Stimulated activated CD4-positive, alpha-beta T cell treated with anti-CD3 and anti-CD28 coated beads, TNF-alpha, amount 100 ng/mL, for 1 hour (primary cell): Measurements from ENCODE around the gene PAPSS1.
"Not testable (repeated sequence)": the region's sequence is repeated elsewhere in the genome, so short reads cannot be mapped to it uniquely, and the experiment has no call there.

ENCODE experiments used
- DNase-seq, 3 donors: peaks; one replicate each; pipeline ENCODE4 v3.0.0-alpha.2; 2020; ENCODE audit warnings: low read depth in 3 of 3, low spot score in 1 of 3

The PAPSS1 gene

GRCh38 chr4:107689912-107690587 lies 30.0 kb downstream of the PAPSS1 start:
- DNase-seq, result no peak

- no peak for DNase-seq
Measured at GRCh38 chr4:107688421-107688820, 31.6 kb downstream of the PAPSS1 start.

DNA sequence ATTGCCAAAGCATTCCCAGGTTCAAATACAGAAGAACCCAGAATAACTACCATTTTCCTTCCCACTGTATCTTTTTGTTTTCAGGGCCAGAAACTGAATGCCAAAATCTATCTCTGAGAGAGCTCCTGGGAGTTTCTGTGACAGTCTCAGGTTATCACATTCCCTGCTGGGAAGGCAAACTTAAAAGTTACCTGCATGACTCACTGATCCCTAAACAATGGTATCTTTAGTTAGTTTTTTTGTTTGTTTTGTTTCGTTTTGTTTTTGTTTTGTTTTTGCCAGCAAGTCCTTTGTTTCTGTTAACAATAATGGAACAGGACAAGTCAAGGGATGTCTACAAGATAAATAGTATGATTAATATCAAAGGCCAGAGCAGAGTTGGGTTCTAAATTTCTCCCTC lies 34.3 kb downstream of the PAPSS1 start:
- DNase-seq, result no peak

DNA sequence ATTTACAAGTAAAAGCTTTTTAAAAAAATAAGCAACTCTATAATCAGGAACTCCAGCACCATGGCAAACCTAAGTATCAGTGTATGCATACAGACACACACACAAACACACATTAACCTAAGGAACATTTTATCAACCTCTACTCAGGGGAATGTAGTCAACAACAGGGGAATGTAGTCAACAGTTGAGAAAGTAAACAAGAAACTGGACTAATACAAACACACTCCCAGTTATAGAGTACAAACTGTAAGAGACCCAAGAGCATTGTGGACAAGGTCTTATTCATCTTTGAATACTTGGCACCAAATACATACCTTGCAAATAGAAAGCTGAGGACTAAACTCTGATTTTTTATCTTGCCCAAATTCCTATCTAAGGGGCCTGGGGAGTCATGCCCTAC lies 36.2 kb downstream of the PAPSS1 start:
- no peak for DNase-seq

DNA sequence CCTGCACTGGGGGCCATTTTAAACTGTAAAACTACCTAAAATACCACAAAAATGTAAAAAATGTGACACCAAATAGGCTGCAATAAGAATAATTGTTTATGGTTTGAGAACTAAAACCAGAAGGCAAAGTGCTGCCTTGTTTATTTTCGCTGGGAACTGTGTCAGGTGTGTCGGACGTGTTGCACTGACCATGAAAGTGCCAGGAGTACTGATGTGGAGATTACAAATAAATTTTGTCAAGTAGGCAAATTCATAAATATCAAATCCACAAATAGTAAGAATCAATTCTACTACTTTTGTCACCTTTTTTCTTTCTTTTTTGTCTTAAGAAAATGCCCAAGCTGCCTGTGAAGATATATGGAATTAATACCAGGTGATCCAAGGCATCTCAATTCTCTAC lies 37.7 kb downstream of the PAPSS1 start:
- DNase-seq, result no peak

- DNase-seq, result no peak
Measured at GRCh38 chr4:107669068-107669467, 51.0 kb downstream of the PAPSS1 start.

DNA sequence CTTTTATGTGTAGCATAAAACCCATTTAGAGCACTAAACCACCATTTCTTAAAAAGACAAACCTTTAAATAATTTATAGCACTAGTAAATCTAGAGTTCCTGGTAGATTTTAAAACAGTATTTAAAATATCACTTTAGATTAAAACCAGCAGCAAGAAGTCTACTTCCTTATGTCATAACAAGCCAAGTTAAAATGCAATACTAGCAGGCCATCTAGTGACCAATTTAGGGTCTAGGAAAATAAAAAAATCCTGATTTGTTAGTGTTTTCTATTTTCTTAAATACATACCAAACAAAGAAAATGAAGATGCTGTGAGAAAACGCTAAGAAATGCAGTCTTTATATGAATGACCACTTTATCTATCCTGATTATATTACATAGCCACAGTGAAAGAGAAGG lies 53.9 kb downstream of the PAPSS1 start:
- DNase-seq, result no peak

GRCh38 chr4:107665001-107665400 lies 55.0 kb downstream of the PAPSS1 start:
- DNase-seq, result no peak

DNA sequence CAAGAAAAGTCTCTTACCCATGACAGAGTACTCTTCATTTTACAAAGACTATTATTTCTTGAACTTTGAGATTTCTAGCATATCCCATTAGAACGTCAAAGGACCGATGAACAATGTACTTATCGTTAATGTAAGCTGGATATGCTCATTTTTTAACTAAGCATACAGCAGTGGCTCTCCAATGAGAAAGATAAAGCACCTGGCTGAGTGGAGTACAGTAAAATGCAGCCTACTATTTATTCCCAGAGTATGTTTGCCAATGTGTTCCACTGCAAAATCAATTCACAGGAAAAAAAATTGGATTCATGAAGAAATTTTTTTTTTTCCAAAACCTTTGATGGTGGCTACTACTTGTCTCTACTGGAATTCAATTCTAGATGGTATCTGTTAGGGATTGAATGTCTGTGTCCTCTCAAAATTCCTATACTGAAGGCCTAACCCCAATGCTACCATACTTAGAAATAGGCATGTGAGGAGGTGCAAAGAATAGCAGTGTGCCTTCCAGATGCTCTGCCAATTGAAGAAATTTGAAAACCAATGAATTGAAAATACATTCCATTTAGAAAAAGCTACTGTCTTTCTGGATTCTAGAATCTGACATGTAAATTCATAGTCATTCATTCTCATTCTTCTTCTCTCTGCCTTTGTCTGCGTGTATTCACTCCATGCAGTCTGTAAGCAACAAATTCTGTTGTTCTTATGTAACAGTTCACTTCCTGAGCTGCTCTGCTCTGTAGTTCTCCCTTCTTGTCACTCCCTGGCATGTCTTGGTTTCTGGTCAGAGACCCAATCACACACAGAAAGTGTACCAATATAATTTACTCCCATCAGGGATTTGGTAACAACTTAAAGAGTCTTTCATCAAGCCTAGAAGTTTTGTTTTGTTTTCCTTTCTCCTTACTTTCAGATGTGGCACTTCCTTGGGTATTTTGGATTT lies 61.4 kb downstream of the PAPSS1 start:
- DNase-seq, result no peak

- no peak for DNase-seq
Measured at GRCh38 chr4:107655289-107655688, 64.7 kb downstream of the PAPSS1 start.

GRCh38 chr4:107654694-107655093 lies 65.3 kb downstream of the PAPSS1 start:
- no peak for DNase-seq

- not testable (repeated sequence) for DNase-seq
Measured at GRCh38 chr4:107651408-107651807, 68.6 kb downstream of the PAPSS1 start.

GRCh38 chr4:107650251-107650650 lies 69.8 kb downstream of the PAPSS1 start:
- no peak for DNase-seq

- no peak for DNase-seq
Measured at GRCh38 chr4:107648178-107648991, 71.6 kb downstream of the PAPSS1 start.

DNA sequence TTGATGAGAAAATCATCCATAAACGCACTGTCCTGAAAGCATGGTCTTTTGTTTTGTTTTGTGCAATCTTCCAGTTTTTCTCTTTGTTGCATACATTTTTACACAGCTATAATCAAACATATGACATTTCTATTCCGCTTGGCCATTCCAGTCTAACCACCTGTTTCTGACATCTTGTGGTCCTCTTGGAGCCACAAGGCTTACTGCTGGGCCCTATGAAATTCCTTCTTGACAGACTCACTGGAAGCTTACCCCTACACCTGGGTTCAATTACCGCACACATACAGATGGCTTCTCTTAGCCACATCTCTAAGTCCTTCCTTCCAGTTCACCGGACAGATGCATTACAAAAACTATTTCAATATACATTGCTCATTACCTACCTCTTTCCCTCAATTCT lies 72.4 kb downstream of the PAPSS1 start:
- DNase-seq, result no peak

GRCh38 chr4:107645604-107646003 lies 74.4 kb downstream of the PAPSS1 start:
- DNase-seq, result no peak

DNA sequence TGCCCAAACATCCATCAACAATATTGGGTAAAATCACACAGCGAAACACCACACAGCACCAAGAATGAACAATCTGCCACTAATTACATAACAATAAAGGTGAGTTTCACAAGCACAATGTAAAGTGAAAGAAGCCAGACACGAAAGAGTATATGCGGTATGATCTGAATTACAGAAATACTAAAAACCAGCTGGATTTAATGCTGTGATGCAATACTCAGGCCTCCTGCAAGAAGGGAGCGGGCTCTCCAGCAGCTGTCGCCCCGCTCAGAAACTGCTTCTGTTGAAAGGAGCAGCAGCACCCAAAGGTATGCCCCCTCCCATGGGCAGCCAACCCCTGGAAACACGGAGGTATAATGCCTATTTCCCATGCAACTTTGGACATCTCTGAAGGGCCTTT lies 77.0 kb downstream of the PAPSS1 start:
- no peak for DNase-seq

DNA sequence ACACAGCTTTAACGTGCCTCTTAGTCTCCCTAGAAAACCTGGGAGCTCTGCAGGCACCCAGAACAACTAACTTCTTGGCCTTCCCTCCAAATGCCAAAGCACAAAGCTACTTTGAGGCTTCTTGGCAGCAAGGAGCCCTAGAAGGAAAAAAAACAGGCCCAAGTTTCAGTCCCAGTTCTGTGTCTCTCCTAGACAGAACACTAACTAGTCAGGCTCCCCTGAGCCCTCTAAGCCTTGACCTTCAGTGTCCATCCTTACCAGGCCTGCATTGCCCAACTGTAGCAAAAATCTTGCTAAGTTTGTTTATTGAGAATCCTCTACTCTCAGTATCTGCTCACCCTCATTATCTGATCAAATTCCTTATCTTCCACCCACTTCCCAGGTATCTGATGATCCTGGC lies 79.2 kb downstream of the PAPSS1 start:
- no peak for DNase-seq

- no peak for DNase-seq
Measured at GRCh38 chr4:107640197-107640596, 79.8 kb downstream of the PAPSS1 start.

DNA sequence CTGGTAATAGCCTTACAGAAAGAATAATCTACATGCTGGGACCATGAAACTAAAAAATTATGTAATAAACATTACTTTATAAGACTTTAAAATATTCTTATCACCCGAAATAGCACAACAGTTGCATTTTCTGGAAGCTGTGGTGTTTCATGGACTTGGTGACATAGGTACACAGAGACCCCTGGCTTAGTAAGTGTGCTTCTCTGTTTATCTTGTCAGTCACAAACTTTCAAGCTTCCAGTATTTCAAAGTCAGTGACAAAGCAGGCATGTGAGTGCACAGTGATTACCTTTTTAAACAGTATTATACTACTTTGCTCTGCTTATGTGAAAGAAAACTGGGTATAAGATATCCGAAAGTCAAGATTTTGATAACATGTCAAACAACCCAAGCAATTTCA lies 84.3 kb downstream of the PAPSS1 start:
- no peak for DNase-seq

GRCh38 chr4:107631560-107631959 lies 88.5 kb downstream of the PAPSS1 start:
- DNase-seq, result no peak
